HG03196 (cell line): ENCODE data around the gene KY.

Source experiments
- ATAC-seq: cut with Tn5 transposase; IDR thresholded peaks from one replicate; pipeline ENCODE4 v1.9.1; 2021; ENCODE audit not compliant: unreplicated experiment

KY gene

DNA sequence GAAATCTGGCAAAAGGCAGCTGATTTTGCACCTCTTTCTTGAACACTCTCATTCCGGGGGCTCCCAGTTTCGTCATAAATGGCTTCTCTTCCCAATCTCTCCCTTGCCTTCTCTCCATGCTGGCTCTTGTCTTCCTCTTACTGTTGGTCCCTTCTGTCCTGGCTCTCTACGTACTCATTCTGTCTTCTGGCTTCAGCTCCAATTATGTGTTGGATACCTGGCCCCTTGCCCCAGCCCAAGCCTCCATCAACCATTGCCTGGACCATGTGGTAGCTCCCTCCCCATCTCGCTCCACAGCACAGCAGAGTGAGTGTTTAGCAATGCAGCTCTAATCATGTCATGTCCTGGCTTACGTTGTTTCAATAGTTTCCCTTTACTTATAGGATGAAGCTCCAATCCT lies 21.7 kb upstream of the KY start:
- no peak for ATAC-seq

DNA sequence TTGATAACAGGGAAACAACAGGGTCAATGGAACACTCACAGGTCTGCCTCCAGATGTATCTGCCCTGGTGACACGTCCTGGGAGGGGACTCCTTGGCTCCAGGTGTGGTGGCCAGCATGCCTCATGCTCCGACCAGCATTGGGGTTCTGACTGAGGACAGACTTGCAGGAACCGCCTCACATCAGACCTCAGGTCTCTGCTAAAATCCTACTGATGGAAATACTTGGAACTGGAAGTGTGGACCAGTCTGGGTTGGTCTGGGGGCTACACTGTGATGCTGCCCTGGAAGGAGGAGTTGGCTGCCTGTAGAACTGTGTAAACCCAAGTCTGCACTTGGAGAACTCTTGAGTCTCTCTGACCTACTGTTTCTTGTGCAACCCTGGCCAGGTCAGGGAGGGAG lies 17.1 kb upstream of the KY start:
- no peak for ATAC-seq

DNA sequence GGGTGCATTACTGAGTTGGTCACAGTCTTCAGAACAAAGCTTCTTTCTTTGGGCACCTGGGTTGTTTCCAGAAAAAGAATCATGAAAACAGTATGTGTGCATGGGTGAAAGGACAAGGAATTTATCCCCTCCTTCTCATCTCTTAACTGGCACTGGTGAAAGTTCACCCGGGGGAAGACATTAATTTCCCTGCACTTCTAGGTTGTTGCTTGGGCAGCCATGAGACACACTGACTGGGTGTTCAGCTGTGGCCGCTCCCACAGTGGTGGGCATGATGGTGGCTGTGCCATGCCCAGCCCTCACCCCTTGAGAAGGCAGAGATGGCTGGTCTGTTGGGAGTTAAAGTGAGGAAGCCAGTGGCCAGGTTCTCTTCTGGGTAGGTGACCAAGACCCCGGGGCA lies 16.6 kb upstream of the KY start:
- no peak for ATAC-seq

DNA sequence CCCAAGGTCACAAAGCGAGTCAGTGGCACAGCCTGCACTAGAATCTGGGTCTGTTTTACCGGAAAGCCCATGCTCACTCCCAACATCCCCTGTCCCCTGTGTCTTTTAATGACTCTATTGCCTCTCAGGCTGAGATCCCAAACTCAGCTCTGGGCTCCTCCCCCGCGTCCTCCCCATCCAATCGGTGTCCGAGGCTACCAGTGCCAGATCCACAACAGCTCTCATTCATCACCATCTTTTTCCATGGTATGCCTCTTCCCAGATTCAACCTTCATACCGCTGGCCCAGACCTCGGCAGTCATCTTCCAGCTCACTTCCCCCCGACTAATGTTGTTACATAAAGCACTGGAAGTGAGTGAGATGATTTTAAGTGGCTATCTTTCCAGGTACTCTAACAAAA lies 16.1 kb upstream of the KY start:
- ATAC-seq: no peak

DNA sequence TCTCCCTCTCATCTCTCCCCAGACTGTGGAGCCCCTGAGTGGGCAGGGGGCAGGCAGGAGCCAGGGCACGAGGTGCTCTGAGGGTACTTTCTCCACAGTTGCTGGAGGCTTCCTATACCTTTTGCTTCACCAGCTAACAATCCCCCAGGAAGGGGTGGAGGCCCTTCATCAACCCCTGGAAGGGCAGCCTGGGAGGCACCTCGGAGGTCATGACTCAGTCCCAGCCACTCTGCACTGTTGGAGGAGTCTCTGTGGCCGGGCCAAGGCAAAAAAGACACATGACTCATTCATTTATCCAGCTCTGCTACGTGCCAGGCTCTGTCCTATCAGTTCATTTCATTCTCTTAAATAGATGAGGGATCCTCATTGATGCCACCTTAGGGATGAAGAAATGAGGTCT lies 15.6 kb upstream of the KY start:
- ATAC-seq: no peak

DNA sequence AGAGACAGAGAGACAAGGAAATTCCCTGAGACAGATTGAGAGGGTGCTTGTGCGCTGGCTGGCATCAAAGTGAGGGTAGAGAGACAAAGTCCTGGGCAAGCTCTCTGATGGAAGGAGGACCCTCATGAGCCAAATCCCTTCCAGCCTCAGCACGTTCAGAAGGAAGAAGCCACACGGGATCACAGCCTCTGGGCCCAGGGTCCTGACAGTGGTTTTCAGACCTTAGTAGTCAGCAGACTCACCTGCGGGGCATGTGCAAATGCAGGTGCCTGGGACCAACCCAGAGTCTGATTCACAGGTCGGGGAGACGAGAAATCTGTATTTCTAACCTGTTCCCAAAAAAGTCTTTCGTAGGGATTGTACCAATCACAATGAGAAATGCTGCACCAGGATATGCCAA lies 15.2 kb upstream of the KY start:
- ATAC-seq: no peak

DNA sequence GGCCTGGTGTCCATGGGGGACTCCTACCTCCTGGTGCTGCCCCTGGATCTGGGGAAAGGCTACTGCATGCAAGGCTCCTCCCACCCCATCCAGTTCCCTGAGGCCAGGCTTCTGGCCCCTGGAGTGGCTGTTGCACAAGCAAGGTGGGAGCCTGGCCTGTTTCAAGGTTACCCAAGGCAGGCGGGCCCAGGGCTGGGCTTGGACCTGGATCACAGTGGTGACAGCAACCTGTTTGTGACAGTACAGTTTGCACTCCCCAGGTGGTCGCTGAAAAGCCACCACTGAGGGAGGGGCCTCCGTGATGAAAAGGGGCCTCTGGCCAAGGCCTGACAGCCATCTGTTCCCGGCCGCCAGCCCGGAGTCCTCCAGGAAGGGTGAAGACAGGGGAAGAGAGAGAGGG lies 14.4 kb upstream of the KY start:
- no peak for ATAC-seq

DNA sequence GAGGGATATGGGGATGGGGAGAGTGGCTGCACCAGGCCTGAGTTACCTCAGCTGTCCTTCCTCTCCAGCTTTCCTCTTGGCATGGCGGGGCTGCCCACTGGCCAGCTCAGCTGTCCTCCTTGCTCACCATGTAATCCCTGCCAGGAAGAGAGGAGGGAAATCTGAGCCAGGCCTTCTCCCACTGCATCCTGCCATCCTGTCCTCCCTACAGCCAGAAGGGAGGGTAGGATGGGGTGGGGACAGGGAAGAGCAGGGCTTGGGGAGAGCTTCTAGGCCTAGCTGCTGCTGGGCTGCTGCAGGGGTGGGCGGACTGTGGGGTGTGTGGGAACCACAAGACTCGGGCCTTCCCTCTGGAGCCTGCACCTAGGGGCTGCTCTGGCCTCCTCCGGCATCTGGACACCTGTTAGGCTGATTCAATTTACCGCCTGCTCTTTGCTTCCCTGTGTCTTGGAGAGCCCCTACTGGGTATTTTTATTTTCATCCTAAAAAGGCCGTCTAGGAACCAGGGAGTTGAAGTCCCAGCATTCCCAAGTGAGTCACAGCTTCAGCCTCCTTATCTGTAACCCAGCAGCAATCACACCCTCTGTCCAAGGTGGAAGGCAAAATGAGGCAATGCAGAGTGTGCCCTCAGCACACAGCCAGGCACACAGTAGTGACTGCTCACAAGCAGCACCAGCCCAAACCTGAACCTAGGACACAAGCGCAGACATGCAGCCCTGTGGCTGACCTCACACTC lies 13.1 kb upstream of the KY start:
- ATAC-seq: no peak

DNA sequence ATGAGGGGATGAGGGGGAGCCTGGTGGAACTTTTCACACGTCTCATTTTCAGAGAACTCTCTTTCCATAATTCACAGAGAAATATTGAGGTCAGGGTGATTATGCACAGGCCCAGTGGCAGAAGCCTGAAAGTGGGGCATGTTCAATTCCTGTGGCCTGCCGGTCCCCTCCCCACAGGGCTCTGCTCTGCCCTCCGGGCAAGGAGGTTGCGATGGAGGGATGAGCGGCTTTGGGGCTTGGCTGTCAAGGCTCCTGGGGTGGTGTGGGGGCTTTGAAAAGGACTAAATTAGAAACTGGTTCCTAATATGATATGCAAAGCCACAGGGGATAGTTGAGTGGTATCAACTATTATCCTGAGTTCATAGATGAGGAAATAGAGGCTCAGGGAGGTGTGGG lies 9.2 kb upstream of the KY start:
- ATAC-seq: no peak

DNA sequence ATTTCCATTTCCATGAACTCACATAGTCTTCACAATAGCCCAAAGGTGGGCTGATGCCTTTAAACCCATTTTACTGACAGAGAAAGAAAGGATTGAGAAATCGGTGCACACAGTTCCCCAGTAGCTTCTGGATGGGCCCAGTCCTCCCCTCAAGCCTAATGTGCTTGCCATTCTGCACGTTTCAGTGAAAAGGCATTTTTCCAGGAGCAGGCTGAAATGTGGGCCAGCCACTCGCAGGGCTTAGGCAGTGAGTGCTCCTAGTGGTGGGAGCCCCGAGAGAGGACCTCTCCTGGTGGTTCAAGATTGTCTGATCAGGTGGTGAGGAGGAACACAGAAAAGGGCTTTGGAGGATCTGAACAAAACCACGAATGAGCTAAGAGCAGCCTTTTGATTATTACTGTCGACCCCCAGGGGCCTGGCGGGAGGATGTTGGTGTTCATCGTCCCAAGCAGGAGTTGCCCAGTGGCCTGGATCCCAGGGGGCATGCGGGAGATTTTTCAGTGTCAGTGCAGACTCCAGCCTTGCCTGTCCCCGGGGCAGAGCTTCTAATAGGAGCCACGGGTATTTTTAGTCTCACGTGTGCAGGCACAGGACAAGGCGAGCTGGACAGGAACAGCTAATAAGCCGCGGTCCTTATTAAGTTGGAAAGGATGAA lies 8.7 kb upstream of the KY start:
- no peak for ATAC-seq

DNA sequence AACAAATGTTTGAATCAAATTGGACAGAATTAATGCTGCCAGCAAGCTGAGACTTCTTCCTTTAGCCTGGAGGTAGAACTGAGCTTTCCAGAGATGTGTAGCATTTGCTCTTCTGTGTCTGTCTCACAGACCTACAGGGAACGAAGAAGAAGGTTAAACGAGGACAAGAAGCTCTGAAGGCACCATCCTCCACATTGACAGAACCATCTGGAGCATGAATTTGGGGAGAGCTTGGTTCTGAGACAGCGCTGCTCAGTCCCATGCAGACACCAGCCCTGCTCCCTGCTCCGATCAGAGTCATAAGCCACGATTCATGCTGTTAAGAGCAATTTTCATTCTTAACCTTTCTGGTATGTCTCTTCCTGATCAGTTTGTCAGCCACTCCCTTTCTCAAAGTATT lies 7.7 kb upstream of the KY start:
- no peak for ATAC-seq

DNA sequence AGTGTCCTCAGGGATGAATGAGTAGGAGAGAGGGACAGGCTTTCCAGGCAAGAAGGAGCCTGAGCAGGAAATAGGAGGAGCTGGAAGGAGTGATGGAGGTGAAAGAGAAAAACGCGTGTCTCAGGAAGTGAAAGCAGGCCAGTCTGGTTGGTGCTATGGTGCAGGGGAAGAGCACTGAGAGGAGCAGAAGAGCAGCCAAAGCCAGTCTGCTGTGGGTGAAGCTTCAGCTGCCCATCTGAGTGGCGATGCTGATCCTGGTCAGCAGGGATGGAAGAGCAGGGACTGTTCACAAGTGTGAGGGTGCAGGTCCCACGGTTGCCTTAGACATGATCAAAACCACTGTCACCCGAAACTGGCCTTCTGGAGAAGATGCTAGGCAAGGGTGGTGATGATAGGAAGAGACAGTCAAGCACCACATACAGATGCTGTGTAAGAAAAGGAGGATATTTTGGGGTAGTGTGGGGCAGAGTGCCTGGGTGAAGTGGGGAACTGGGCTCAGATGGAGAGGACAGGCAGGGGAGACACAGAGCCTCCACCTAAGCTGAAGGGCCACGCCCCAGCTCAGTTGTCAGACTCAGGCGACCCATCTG lies 5.5 kb upstream of the KY start:
- ATAC-seq: no peak

DNA sequence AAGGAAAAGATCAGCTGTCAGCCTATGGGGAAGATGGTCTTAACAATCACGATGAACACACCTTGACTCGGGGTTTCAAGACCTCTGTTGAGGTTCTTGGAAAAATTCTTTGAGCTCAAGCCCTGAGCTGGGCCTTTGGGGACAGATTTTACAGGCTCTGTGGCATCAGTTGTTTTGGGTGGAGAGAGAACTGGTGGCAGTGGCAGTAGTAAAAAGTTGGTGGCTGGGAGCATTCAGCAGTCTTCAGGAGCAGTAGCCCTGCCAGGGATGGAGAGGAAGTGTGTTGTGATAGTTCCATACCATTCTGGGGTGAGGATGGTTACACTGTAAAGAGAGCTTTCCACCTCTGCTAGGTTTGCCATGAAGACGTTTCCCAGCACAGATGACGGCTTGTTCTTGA lies 4.9 kb upstream of the KY start:
- ATAC-seq: no peak

DNA sequence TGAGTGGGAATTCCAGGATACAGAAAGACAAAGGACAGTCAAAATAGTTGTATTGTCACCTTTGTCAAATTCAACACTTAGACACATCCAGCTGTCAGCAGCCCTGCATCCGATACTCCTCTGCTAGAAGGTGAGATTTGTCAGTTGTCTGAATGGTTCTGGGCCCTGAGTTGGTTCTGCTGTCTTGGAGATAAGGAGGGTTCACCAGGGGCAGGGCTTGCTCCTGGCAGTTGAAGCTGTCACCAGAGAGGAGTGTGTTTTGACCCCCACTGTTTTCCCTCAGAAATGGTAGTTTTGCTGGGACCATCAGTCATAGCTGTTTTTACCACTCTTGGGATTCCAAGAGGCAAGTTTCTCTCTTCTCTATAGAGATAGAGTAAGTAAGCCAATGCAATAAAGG lies 3.2 kb upstream of the KY start:
- no peak for ATAC-seq

DNA sequence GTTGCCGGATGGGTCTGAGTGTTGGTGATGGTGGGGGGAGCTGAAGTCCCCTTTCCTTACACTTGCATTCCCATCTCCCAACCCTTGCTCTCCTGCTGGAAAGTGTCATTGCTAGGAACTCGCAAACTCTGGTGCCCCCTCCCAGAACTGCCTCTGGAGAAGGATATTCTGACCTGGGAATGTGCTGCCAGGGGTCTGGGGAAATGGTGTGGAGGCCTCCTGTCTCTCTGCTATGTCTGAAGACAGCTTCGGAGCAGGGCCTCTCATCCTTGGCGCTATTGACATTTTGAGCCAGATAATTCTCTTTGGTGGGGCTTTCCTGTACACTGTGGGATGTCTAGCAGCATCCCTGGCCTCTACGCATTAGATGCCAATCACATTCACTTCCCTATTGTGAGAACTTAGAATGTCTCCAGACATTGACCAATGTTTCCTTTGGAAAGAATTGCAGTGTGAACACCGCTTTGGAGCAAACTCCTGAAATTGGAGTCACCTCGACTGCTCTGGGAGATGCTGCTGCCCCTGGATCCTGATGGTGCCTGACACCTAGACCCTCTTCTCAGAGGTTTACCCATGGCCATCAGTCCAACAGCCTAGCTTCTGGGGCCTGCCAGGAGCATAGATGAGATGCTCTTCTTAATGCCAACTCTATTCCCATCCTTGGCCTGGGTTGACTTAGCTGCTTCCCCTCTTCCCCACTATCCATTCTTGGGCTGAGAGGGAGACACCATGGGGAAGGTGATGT lies 2.2 kb upstream of the KY start:
- ATAC-seq: no peak

DNA sequence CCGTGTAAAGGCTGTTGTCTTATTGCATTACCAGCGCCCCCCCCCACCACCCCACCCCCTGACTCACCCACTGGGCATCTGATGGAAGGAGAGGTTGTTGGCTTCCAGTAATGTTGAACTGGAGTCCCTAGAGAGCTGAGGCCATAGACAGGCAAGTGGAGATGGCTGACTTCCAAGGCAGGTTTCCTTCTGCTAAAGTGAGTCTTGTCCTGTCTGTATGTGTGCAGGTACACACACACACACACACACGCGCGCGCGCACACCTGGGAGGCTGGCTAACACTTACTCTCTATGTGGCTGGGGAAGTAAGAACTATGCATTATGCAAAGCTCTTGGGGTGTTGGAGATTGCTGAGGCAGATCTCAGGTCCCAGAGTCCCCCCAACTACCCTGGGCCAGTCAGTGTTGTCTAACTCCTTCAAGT lies 1.6 kb upstream of the KY start:
- no peak for ATAC-seq

DNA sequence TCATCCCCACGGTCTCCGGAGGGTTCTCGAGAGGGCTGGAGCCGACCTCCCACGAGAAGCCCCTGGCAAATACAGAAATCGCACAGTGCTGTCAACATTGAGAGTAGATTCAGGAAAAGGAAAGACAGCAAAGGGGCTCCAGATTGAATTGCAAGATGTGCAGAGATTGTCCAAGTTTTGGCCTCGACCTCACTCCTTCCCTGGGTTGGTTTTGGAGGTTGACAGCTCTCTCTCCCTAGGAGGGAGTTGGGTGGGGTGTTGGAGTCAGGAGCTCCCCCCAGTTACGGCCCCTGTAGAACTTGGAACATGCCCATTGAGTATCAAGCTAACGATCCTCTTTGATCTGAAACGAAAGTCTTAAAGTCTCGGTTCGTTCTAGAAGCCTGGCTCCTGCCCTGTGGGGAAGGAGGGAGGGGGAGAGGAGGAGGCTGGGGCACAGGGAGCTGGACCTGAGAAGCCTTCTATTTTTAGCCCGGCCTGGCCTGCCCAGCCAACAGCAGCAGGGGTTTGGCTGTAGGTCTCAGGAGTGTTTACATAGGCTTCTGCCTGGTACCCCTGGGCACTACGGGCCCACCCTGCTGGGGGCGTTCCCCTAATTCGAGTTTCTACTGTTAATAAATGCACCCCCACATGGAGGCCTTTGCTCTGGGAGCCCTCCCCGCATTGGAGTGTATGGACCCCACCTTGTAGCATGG lies 672 bp upstream of the KY start:
- ATAC-seq: no peak

DNA sequence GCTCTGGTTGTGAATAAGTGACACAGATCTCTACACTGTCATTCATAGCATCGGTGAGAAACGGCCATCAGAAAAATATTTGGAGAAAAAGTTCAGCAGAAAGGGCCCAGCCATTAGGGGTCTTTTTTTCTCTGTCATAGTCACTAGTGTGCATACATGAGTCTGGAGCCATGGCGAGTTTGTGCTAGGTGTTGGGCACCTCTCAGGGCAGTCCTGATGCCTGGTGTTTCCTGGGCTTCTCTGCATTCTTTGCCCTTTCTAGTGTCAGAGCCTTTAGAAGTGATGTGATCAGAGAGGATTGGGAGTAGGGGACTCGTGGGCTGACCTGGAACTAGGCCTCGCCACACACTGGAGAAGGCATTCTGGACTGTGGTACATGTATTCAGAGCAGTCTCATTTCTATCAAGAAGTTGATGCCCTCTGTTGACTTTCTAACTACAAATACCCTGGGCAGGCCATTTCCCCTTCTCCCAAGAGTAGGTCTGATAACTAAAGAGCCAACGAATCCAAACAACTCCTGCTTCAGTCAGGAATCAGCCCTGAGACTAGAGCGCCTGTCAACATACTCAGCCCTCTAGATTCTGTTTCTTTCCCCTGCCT lies 1.6 kb downstream of the KY start:
- ATAC-seq: no peak

DNA sequence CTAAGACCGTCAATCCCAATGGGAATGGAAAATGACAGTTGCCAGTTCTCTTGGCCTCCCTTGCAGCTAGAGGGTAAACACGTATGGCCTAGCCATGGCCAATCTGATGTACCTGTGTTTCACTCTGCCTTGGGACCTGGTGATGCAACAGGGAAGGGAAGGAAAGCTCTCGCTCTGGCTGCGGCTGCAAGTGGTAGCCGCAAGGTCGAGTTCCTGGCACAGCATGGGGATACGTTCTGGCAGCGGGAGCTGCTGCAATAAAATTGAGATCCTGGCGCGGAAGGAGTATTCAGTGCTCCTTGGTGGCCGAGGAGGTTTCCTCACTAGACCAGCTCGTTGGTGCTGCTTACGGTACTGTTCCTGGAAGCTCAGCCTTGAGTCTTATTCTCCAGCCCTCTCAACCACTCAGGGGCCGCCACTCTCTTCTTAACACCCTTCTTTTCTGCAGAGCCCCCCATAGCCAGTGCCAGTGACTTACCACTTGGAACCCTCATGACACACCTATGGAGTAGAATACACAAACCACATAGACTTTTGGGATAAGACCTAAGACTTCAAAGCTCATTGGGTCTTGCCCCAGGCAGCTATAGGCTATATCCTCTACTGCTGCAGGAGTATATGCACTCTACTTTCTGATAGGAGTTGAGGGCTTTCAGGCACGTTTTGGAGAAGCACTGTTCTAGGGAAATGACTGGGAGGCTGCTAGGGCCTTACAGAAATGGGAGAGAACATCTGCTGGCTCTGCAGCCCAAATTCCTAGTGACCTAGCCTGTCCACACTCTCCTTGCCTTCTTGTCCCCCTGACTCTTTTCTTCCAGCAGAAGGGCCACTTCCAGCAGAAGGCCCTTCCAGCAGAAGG lies 2.7 kb downstream of the KY start:
- ATAC-seq: no peak

DNA sequence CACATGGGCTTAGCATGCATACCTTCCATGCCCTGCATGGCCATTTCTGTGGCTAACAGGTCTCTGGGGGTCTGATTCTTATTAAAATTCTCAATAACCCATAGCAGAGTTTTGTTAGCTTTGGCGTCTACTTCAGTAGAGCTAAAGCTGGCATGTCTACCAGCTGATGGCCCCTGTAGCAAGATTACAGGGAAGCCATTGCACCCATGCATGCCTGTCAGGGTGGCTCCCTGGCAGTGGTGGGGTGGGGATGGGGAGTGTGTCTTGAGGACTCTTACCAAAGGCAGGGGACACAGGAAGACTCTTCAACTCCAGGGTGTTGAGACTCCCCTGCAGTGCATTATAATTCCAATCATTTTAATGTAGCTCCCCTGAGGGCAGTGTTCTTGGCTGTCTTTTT lies 4.7 kb downstream of the KY start:
- ATAC-seq: no peak
